ENCODE results near the gene PRKCE.

The PRKCE gene

DNA sequence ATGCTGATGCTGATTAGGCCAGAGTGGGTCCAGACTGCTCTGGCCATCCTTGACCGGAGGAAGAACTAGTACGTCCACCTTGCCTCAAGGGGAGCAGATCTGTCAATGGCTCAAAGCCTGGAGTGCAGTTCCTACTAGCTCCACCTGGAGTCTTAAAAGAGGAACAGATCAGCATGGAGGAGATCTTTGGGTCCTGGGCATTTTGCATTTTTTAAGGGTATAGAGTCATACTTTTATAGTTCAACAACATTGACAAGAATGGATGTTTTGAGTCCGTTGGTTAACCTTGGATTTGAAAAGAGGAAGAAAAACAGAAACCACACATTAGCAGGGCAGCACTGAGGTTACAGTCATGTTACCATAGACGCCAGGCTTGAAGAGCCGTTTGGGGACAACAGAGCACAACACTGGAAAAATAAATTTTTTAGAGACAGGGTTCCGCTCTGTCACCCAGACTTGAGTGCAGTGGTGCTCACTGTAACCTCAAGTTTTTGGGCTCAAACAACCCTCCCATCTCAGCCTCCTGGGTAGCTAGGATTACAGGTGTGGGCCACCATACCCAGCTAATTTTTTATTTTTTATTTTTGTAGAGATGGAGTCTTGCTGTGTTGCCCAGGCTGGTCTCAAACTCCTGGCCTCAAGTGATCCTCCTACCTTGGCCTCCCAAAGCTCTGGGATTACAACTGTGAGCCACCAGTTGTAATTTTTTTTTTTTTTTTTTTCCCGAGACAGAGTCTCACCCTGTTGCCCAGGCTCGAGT is 78.5 kb downstream of the PRKCE start:
- ChIA-PET POLR2A (ENCODE audit: low non-redundant PET) (no interaction called here), CTCF (interaction anchor here (0.5 kb wide), 1 partner anchor 28 kb away, joined by 3 read pairs; no protein-coding TSS in a partner anchor)
- no peak overlapping the region for H3K27ac ChIP-seq
- DNase-seq (ENCODE audit: low spot score): peak; percentile 25
- TF ChIP-seq, protein P1, sequence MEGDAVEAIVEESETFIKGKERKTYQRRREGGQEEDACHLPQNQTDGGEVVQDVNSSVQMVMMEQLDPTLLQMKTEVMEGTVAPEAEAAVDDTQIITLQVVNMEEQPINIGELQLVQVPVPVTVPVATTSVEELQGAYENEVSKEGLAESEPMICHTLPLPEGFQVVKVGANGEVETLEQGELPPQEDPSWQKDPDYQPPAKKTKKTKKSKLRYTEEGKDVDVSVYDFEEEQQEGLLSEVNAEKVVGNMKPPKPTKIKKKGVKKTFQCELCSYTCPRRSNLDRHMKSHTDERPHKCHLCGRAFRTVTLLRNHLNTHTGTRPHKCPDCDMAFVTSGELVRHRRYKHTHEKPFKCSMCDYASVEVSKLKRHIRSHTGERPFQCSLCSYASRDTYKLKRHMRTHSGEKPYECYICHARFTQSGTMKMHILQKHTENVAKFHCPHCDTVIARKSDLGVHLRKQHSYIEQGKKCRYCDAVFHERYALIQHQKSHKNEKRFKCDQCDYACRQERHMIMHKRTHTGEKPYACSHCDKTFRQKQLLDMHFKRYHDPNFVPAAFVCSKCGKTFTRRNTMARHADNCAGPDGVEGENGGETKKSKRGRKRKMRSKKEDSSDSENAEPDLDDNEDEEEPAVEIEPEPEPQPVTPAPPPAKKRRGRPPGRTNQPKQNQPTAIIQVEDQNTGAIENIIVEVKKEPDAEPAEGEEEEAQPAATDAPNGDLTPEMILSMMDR (conservative IDR thresholded peaks at IDR 0.05; ENCODE audit: low read depth): no peak

DNA sequence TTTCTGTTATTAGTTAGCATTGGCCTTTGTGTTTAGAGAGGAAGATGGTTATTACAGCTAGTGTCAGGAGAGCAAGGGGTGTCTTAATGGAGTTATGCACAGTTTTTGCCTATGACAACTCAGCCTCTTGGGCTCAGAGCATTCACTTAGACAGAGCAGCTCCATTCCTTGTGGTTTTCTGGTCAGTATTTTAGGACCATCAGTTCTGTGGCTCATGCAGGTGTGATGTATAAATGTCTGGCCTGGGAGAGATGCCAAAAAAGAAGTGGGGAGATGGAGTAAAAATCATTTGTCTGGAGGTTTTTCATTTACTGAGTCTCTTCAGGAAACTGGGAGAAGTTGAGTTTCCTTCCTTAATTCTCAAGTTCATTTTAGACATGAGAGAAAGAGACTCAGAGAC is 79.7 kb downstream of the PRKCE start:
- no peak for DNase-seq (ENCODE audit: low spot score)
- ChIA-PET POLR2A (ENCODE audit: low non-redundant PET) (no interaction called here), CTCF (no interaction called here)
- no peak overlapping the region for H3K27ac ChIP-seq
- TF ChIP-seq, protein P1 (conservative IDR thresholded peaks at IDR 0.05; ENCODE audit: low read depth): no peak

DNA sequence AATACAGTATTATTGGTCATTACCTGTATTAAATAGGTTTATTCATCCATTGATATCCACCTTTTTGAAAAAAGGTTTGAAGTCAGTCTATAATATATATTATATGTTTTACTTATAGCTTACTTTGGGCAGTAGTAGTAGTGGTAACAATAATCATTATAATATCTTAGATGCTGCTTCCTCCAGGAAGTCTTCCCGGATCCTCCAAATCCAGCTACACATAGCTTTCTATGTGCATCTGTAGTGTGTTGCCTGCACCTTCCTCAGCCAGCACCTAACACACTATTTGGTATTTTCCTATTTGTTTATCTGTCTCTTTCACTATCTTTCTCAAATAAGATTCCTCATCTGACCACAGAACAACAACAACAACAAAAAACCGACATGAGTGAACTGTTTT is 81.0 kb downstream of the PRKCE start:
- TF ChIP-seq, protein P1 (conservative IDR thresholded peaks at IDR 0.05; ENCODE audit: low read depth): no peak
- H3K27ac ChIP-seq: no peak overlapping the region

DNA sequence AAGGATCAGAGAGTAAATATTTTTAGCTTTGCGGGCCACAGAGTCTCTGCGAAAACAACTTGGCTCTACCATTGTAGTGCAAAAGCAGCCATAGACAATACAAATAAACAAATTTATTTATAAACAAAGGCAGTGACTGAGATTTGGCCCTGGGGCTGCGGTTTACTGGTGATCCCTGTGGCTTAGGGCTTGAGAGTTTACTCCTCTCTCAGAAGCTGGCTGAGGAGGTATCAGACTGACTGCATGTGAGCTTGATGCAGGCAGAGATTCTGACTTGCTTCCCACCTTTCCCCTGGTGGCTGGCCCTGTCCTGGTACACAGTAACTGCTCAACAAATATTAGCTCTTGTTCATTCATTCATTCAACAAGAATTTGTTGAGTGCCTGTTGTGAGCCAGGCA is 81.5 kb downstream of the PRKCE start:
- no peak for DNase-seq (ENCODE audit: low spot score)
- TF ChIP-seq, protein P1 (conservative IDR thresholded peaks at IDR 0.05; ENCODE audit: low read depth): no peak
- ChIA-PET POLR2A (ENCODE audit: low non-redundant PET) (no interaction called here), CTCF (interaction anchor here (0.6 kb wide), 4 partner anchors 9 to 81 kb away, joined by 3 to 4 read pairs (median 3); no protein-coding TSS in a partner anchor)
- H3K27ac ChIP-seq: no peak overlapping the region

More for the DNA sequence above, 81.0 kb downstream of the PRKCE start:
- CTCF ChIA-PET: interaction anchor here (0.6 kb wide), 2 partner anchors 8 to 71 kb away, joined by 3 read pairs; no protein-coding TSS in a partner anchor
- POLR2A ChIA-PET (ENCODE audit: low non-redundant PET): no interaction called here
- no peak for DNase-seq (ENCODE audit: low spot score)

DNA sequence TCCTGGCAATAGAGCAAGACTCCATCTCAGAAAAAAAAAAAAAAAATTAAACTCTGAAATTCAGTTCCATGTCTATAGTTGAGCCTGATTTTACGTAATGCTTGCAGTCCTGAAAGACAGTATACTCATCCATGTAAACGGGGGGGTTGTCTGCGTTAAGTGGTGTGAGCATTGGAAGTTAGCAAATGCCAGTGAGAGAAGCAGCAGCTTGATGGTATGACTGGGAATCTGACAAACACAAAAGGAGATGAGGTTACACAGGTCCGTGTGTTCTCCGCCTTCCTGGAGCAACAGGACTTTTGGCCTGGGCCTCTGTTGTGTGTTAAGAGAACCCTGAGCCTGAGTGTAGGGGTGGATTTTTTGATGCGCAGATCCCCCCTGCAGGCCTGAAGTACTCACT is 82.9 kb downstream of the PRKCE start:
- TF ChIP-seq, protein P1 (conservative IDR thresholded peaks at IDR 0.05; ENCODE audit: low read depth): no peak
- CTCF ChIA-PET: no interaction called here
- POLR2A ChIA-PET (ENCODE audit: low non-redundant PET): no interaction called here
- DNase-seq (ENCODE audit: low spot score): no peak
- H3K27ac ChIP-seq: no peak overlapping the region

DNA sequence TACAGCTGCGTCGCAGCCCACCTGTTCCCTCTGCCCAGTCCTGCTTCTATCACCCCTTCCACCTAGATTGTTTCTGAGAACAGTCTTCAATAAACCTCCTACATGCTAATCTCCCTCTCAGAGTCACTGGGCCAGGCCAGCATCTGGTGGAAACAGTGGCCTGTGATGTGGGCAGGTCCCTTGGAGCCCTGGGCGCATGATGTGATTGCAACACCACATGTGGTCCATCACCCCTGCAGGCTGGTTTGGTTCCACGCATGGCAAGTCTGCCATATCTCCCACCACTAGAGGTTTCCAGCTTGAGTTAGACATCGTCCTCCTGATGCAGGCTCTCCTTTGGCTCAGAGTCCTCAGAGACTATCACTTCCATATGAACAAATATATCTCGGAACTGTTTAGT is 83.5 kb downstream of the PRKCE start:
- no peak overlapping the region for H3K27ac ChIP-seq
- TF ChIP-seq, protein P1 (conservative IDR thresholded peaks at IDR 0.05; ENCODE audit: low read depth): no peak
- ChIA-PET POLR2A (ENCODE audit: low non-redundant PET) (no interaction called here), CTCF (no interaction called here)
- DNase-seq (ENCODE audit: low spot score): no peak

All from RWPE1 (cell line).